Hepatocyte (in vitro differentiated cells): ENCODE measurements around the gene PITX1. TPM values are rescaled to one million over a fixed set of nuclear protein-coding genes. Genes with fewer than 3 reads are reported as not detected.

Source experiments
- DNase-seq: peaks from one replicate; pipeline ENCODE4 v3.0.0-alpha.2; 2016; ENCODE audit warnings: low spot score
- H2AFZ ChIP-seq: fragments of 200-600 bp; sonication (generic); 2 replicates; pipeline ENCODE4 v1.6.0; 2016; ENCODE audit warnings: antibody characterized with exemption, mild to moderate bottlenecking
- H3K27ac ChIP-seq: fragments of 200-600 bp; sonication (generic); 2 replicates; pipeline ENCODE4 v1.5.1; 2016; ENCODE audit warnings: mild to moderate bottlenecking
- H3K27me3 ChIP-seq: fragments of 200-600 bp; sonication (generic); 2 replicates; pipeline ENCODE4 v1.6.1; 2016
- H3K36me3 ChIP-seq: fragments of 200-600 bp; sonication (generic); replicated peaks from 2 replicates; pipeline ENCODE4 v1.5.1; 2016; ENCODE audit warnings: low read depth; ENCODE audit not compliant: insufficient read depth
- H3K4me1 ChIP-seq: fragments of 200-600 bp; sonication (generic); 2 replicates; pipeline ENCODE4 v1.5.1; 2016; ENCODE audit warnings: mild to moderate bottlenecking, moderate library complexity; ENCODE audit not compliant: insufficient read depth
- H3K4me2 ChIP-seq: fragments of 200-600 bp; sonication (generic); 2 replicates; pipeline ENCODE4 v1.6.0; 2016
- H3K4me3 ChIP-seq: fragments of 200-600 bp; sonication (generic); 2 replicates; pipeline ENCODE4 v1.5.1; 2016; ENCODE audit warnings: mild to moderate bottlenecking
- H3K79me2 ChIP-seq: fragments of 200-600 bp; sonication (generic); 2 replicates; pipeline ENCODE4 v1.6.0; 2017; ENCODE audit warnings: mild to moderate bottlenecking
- H3K9me2 ChIP-seq: fragments of 200-600 bp; sonication (generic); replicated peaks from 2 replicates; pipeline ENCODE4 v1.6.0; 2017; ENCODE audit warnings: mild to moderate bottlenecking; ENCODE audit not compliant: insufficient read depth
- H3K9me3 ChIP-seq: fragments of 200-600 bp; sonication (generic); 2 replicates; pipeline ENCODE4 v1.5.1; 2016; ENCODE audit warnings: low read depth, mild to moderate bottlenecking
- H4K20me1 ChIP-seq: fragments of 200-600 bp; sonication (generic); 2 replicates; pipeline ENCODE4 v1.6.0; 2016; ENCODE audit warnings: mild to moderate bottlenecking; ENCODE audit not compliant: insufficient read depth, poor library complexity, severe bottlenecking
- CTCF ChIP-seq: fragments of 200-600 bp; sonication (generic); IDR thresholded peaks from 2 replicates; pipeline ENCODE4 v1.5.1; 2016; ENCODE audit warnings: antibody characterized with exemption, mild to moderate bottlenecking; ENCODE audit not compliant: poor library complexity
- EZH2 ChIP-seq: fragments of 200-600 bp; sonication (generic); IDR thresholded peaks from 2 replicates; pipeline ENCODE4 v1.6.1; 2016; ENCODE audit warnings: antibody characterized with exemption, mild to moderate bottlenecking, borderline replicate concordance
- EZH2phosphoT487 ChIP-seq: fragments of 200-600 bp; sonication (generic); IDR thresholded peaks from one replicate; pipeline ENCODE4 v1.6.1; 2018; ENCODE audit warnings: antibody characterized with exemption, mild to moderate bottlenecking, low read depth, moderate library complexity; ENCODE audit not compliant: unreplicated experiment, severe bottlenecking
- WGBS: methylation state at CpG from one replicate; pipeline ENCODE4 v1.1.6; 2016; ENCODE audit warnings: low lambda C conversion rate; ENCODE audit errors: missing lambda C conversion rate; 5-methylcytosine and 5-hydroxymethylcytosine counted together
- polyA plus RNA-seq: library from polyadenylated mRNA; unstranded; fragments of >200 nt; fragmentation: Nextera tagmentation; extraction: Ambion mirVana; gene quantifications from 2 replicates; pipeline ENCODE4 v1.2.1, GENCODE V29; 2016
- total RNA-seq: library from RNA; depleted of rRNA; stranded (reverse); fragments of >200 nt; gene quantifications from 2 replicates; pipeline ENCODE4 v1.2.3, GENCODE V29; 2014

Gene PITX1
- total and polyA plus RNA-seq, 2 experiments from 2014 or later, result 64.9 to 141 TPM

- no peak for DNase-seq
- Histone ChIP-seq H4K20me1 (no peaks in the 10 kb centered on the region), H3K27ac (no peak overlapping the region), H3K36me3 (no peaks in the 10 kb centered on the region), H3K9me2 (no peaks in the 10 kb centered on the region), H2AFZ (no peak overlapping the region), H3K4me3 (no peak overlapping the region), H3K4me2 (no peak overlapping the region), H3K79me2 (no peaks in the 10 kb centered on the region), H3K9me3 (no peaks in the 10 kb centered on the region), H3K4me1 (no peaks in the 10 kb centered on the region), H3K27me3 (no peaks in the 10 kb centered on the region)
- TF ChIP-seq CTCF (no peak), EZH2phosphoT487 (no peak), EZH2 (no peak)
- 80% methylated on average over 10 of the region's 10 CpGs for WGBS
Measured at GRCh38 chr5:135013947-135014570, 20.0 kb downstream of the PITX1 start.

- 95% methylated on average over 7 of the region's 7 CpGs for WGBS
- no peak for TF ChIP-seq EZH2phosphoT487
- TF ChIP-seq EZH2, result no peak
- H3K79me2 ChIP-seq, result no peaks in the 10 kb centered on the region
- no peaks in the 10 kb centered on the region for H3K9me3 ChIP-seq
- no peaks in the 10 kb centered on the region for H4K20me1 ChIP-seq
- H3K4me2 ChIP-seq, result no peak overlapping the region
- no peaks in the 10 kb centered on the region for H3K36me3 ChIP-seq
- H3K27me3 ChIP-seq, result no peaks in the 10 kb centered on the region
- H3K9me2 ChIP-seq, result no peaks in the 10 kb centered on the region
- H3K27ac ChIP-seq, result no peak overlapping the region
- H2AFZ ChIP-seq, result no peak overlapping the region
- no peaks in the 10 kb centered on the region for H3K4me1 ChIP-seq
- H3K4me3 ChIP-seq, result no peak overlapping the region
- DNase-seq, result no peak
Measured at GRCh38 chr5:135013445-135013844, 20.6 kb downstream of the PITX1 start.

- TF ChIP-seq CTCF (no peak), EZH2phosphoT487 (no peak), EZH2 (no peak)
- Histone ChIP-seq H3K27ac (no peak overlapping the region), H3K9me3 (no peaks in the 10 kb centered on the region), H4K20me1 (no peaks in the 10 kb centered on the region), H3K79me2 (no peaks in the 10 kb centered on the region), H3K4me1 (no peaks in the 10 kb centered on the region), H3K9me2 (no peaks in the 10 kb centered on the region), H3K27me3 (no peaks in the 10 kb centered on the region), H3K4me3 (no peak overlapping the region), H3K4me2 (no peak overlapping the region), H3K36me3 (no peaks in the 10 kb centered on the region), H2AFZ (no peak overlapping the region)
- WGBS, result 92% methylated on average over 5 of the region's 5 CpGs
- DNase-seq, result no peak
Measured at GRCh38 chr5:135012951-135013391, 21.1 kb downstream of the PITX1 start.

- Histone ChIP-seq H3K36me3 (no peaks in the 10 kb centered on the region), H3K27me3 (no peaks in the 10 kb centered on the region), H2AFZ (no peak overlapping the region), H3K4me1 (no peaks in the 10 kb centered on the region), H4K20me1 (no peaks in the 10 kb centered on the region), H3K9me3 (no peaks in the 10 kb centered on the region), H3K79me2 (no peaks in the 10 kb centered on the region), H3K27ac (no peak overlapping the region), H3K9me2 (no peaks in the 10 kb centered on the region), H3K4me2 (no peak overlapping the region), H3K4me3 (no peak overlapping the region)
- WGBS, result 97% methylated on average over 2 of the region's 2 CpGs
- TF ChIP-seq EZH2phosphoT487, result no peak
- TF ChIP-seq CTCF, result no peak
- TF ChIP-seq EZH2, result no peak
- no peak for DNase-seq
Measured at GRCh38 chr5:135012033-135012588, 21.9 kb downstream of the PITX1 start.
